Measurements from ENCODE around the gene PFKFB4. TPM values are rescaled to one million over a fixed set of nuclear protein-coding genes. Genes with fewer than 3 reads are reported as not detected.

The PFKFB4 gene
- total RNA-seq, 1 experiment from 2014 or later: 20.3 TPM

- no TSS peak for BruUV-seq (replicated peaks)
- H3K4me2 ChIP-seq (ENCODE audit: low read length): no peak overlapping the region
- POLR2A ChIA-PET: no interaction called here
- RAD21 ChIA-PET (ENCODE audit: low non-redundant PET in 1 of 2, low total read pairs in 2 of 2, uncharacterized antibody in 2 of 2, unreplicated experiment in 2 of 2): no interaction called here
- CTCF ChIA-PET: no interaction called here
- H3K4me1 ChIP-seq (ENCODE audit: control insufficient read depth in 1 of 2, insufficient read depth in 2 of 2, low read length in 2 of 2): peaks cover 11 to 21% of the 10 kb centered on the region in 2 experiments
- H3K27me3 ChIP-seq (ENCODE audit: insufficient read depth, low read length): no peaks in the 10 kb centered on the region
- ATAC-seq (no peak), DNase-seq (ENCODE audit: low read depth, low spot score) (no peak)
- peaks cover 4 to 17% of the 10 kb centered on the region in 2 experiments; a peak in 3 of 4 replicates for H3K36me3 ChIP-seq (ENCODE audit: control insufficient read depth in 1 of 2, insufficient read depth in 2 of 2, low read length in 2 of 2)
- no peaks in the 10 kb centered on the region for H4K20me1 ChIP-seq (ENCODE audit: insufficient read depth)
- no peak overlapping the region for H2AFZ ChIP-seq (ENCODE audit: low read depth, low read length, poor library complexity, severe bottlenecking)
- H3K79me2 ChIP-seq (ENCODE audit: insufficient read depth, low read length): no peaks in the 10 kb centered on the region
- H3K4me3 ChIP-seq (replicated peaks in 1 of 2; ENCODE audit: low read depth in 1 of 2, low read length in 2 of 2): no peak overlapping the region
- H3K9me3 ChIP-seq (ENCODE audit: control insufficient read depth in 1 of 2, insufficient read depth in 1 of 2, low read depth in 1 of 2, low read length in 2 of 2): no peaks in the 10 kb centered on the region
- no peak overlapping the region for H3K9ac ChIP-seq (ENCODE audit: low read length)
- H3K27ac ChIP-seq (ENCODE audit: low read depth, low read length): no peak overlapping the region
- intact Hi-C loops (cut with micrococcal nuclease): no loop called here
- no peak for TF ChIP-seq ZBTB33 (IDR thresholded peaks at IDR 0.05; ENCODE audit: extremely low read depth, insufficient replicate concordance, low read length)
- no peak for TF ChIP-seq ATF3 (IDR thresholded peaks at IDR 0.05)
- TF ChIP-seq EGR1 (IDR thresholded peaks at IDR 0.05; ENCODE audit: low read depth): no peak
- TF ChIP-seq POLR2A (IDR thresholded peaks at IDR 0.05; ENCODE audit: borderline replicate concordance, extremely low read depth, insufficient read depth, insufficient read length): no peak
- no peak for TF ChIP-seq CTCF (IDR thresholded peaks at IDR 0.05 in 2 of 3, conservative IDR thresholded peaks at IDR 0.05 in 1 of 3; ENCODE audit: borderline replicate concordance in 1 of 3, insufficient read depth in 1 of 3, low read depth in 2 of 3, low read length in 2 of 3)
- no peak for TF ChIP-seq FOSL1 (IDR thresholded peaks at IDR 0.05; ENCODE audit: low read depth)
- no peak for TF ChIP-seq TCF7L2 (IDR thresholded peaks at IDR 0.05; ENCODE audit: borderline replicate concordance, extremely low read depth, insufficient read depth, insufficient read length)
- TF ChIP-seq REST (IDR thresholded peaks at IDR 0.05; ENCODE audit: low read depth): no peak
- no peak for TF ChIP-seq ELF1 (IDR thresholded peaks at IDR 0.05; ENCODE audit: borderline replicate concordance, low read depth)
- TF ChIP-seq RAD21 (IDR thresholded peaks at IDR 0.05; ENCODE audit: low read depth): no peak
- TF ChIP-seq MAX (IDR thresholded peaks at IDR 0.05): no peak
- TF ChIP-seq POLR2AphosphoS5 (IDR thresholded peaks at IDR 0.05; ENCODE audit: low read depth, low read length): no peak
- no peak for TF ChIP-seq YY1 (IDR thresholded peaks at IDR 0.05; ENCODE audit: extremely low read depth, insufficient replicate concordance, low read depth, low read length)
- no peak for TF ChIP-seq JUND (IDR thresholded peaks at IDR 0.05)
- TF ChIP-seq CEBPB (IDR thresholded peaks at IDR 0.05; ENCODE audit: low read depth): no peak
- TF ChIP-seq ZFX (IDR thresholded peaks at IDR 0.05): no peak
- TF ChIP-seq SRF (IDR thresholded peaks at IDR 0.05; ENCODE audit: low read depth): no peak
- no peaks in the 10 kb centered on the region for H3K9me2 ChIP-seq (ENCODE audit: insufficient read depth)
Measured at GRCh38 chr3:48594417-48595049, 37.9 kb upstream of the PFKFB4 start.
